GM23338 (cell line): ENCODE data around the gene FNDC3A. TPM values are rescaled to one million over a fixed set of nuclear protein-coding genes. Genes with fewer than 3 reads are reported as not detected.
A peak's percentile ranks its signal among the peaks of the same experiment; 100 is the strongest.

Experiments used
- ATAC-seq: fragments of 200-7000 bp; cut with Tn5 transposase; 3 replicates; pipeline ENCODE4 v1.9.1; 2020
- DNase-seq: peaks from one replicate; pipeline ENCODE4 v3.0.0-alpha.2; 2015; ENCODE audit warnings: low spot score
- H2AFZ ChIP-seq: fragments of 200-600 bp; sonication (generic); 2 replicates; pipeline ENCODE4 v1.8.0; 2016; ENCODE audit warnings: antibody characterized with exemption, mild to moderate bottlenecking, moderate library complexity
- H3F3A ChIP-seq: fragments of 200-600 bp; sonication (generic); replicated peaks from 2 replicates; pipeline ENCODE4 v1.8.0; 2017; ENCODE audit warnings: antibody characterized with exemption, mixed run types, low read depth
- H3K27ac ChIP-seq: fragments of 200-600 bp; sonication (generic); 2 replicates; pipeline ENCODE4 v1.6.1; 2016; ENCODE audit warnings: low read depth
- H3K27me3 ChIP-seq: fragments of 200-600 bp; sonication (generic); 2 replicates; pipeline ENCODE4 v1.8.0; 2016; ENCODE audit warnings: mild to moderate bottlenecking, mixed run types, moderate library complexity; ENCODE audit not compliant: insufficient read depth
- H3K36me3 ChIP-seq: fragments of 200-600 bp; sonication (generic); 2 replicates; pipeline ENCODE4 v1.8.0; 2016; ENCODE audit warnings: mild to moderate bottlenecking; ENCODE audit not compliant: insufficient read depth
- H3K4me1 ChIP-seq: fragments of 200-600 bp; sonication (generic); 2 replicates; pipeline ENCODE4 v1.8.0; 2016; ENCODE audit warnings: mild to moderate bottlenecking, moderate library complexity; ENCODE audit not compliant: insufficient read depth
- H3K4me2 ChIP-seq: fragments of 200-600 bp; sonication (generic); 2 replicates; pipeline ENCODE4 v1.7.1; 2017; ENCODE audit warnings: mixed run types
- H3K4me3 ChIP-seq: fragments of 200-600 bp; sonication (generic); 2 replicates; pipeline ENCODE4 v1.6.1; 2016; ENCODE audit warnings: mixed run types
- H3K79me2 ChIP-seq: fragments of 200-600 bp; sonication (generic); replicated peaks from 2 replicates; pipeline ENCODE4 v1.8.0; 2017; ENCODE audit warnings: mild to moderate bottlenecking; ENCODE audit not compliant: insufficient read depth
- H3K9me2 ChIP-seq: fragments of 200-600 bp; sonication (generic); 2 replicates; pipeline ENCODE4 v1.8.0; 2017; ENCODE audit not compliant: insufficient read depth
- H4K20me1 ChIP-seq: fragments of 200-600 bp; sonication (generic); replicated peaks from 2 replicates; pipeline ENCODE4 v1.8.0; 2017; ENCODE audit warnings: mild to moderate bottlenecking; ENCODE audit not compliant: insufficient read depth
- H3K27ac Mint-ChIP-seq: 2 replicates; pipeline ENCODE4 v1.8.0; 2020; ENCODE audit warnings: inconsistent platforms, mild to moderate bottlenecking, moderate library complexity, mixed read lengths
- H3K27me3 Mint-ChIP-seq: 3 replicates; pipeline ENCODE4 v1.8.0; 2022; ENCODE audit warnings: low read depth, mild to moderate bottlenecking, moderate library complexity, mixed read lengths, inconsistent platforms; ENCODE audit not compliant: insufficient read depth, poor library complexity
- H3K36me3 Mint-ChIP-seq: 3 replicates; pipeline ENCODE4 v1.8.0; 2021; ENCODE audit warnings: low read depth, mild to moderate bottlenecking, inconsistent platforms, moderate library complexity, mixed read lengths
- H3K4me1 Mint-ChIP-seq: 3 replicates; pipeline ENCODE4 v1.8.0; 2020; ENCODE audit warnings: mild to moderate bottlenecking, inconsistent platforms, mixed read lengths
- H3K4me3 Mint-ChIP-seq: 3 replicates; pipeline ENCODE4 v1.8.0; 2021; ENCODE audit warnings: moderate library complexity, mild to moderate bottlenecking, inconsistent platforms, mixed read lengths
- H3K9me3 Mint-ChIP-seq: 3 replicates; pipeline ENCODE4 v1.8.0; 2020; ENCODE audit warnings: moderate library complexity, mild to moderate bottlenecking, inconsistent platforms, mixed read lengths
- CREB1 ChIP-seq: fragments of 250-450 bp; sonication (Bioruptor Pico); IDR thresholded peaks from 2 replicates; pipeline ENCODE4 v1.5.0; 2020; ENCODE audit warnings: low read depth, mild to moderate bottlenecking, moderate library complexity
- CTCF ChIP-seq, 2 experiments: fragments of 200-600 bp in 1 of 2; sonication (generic) in 1 of 2; conservative IDR thresholded peaks; 2 replicates each; pipeline versions ENCODE4 v1.5.1 to v1.6.1; 2016 to 2017; ENCODE audit warnings: antibody characterized with exemption in 2 of 2, low read depth in 2 of 2, mild to moderate bottlenecking in 2 of 2, moderate library complexity in 1 of 2
- ETS1 ChIP-seq: IDR thresholded peaks from 2 replicates; pipeline ENCODE4 v1.6.1; 2016; ENCODE audit warnings: antibody characterized with exemption
- EZH2 ChIP-seq: fragments of 200-600 bp; sonication (generic); IDR thresholded peaks from one replicate; pipeline ENCODE4 v1.8.0; 2017; ENCODE audit warnings: antibody characterized with exemption, mild to moderate bottlenecking, low read depth; ENCODE audit not compliant: unreplicated experiment
- EZH2phosphoT487 ChIP-seq: fragments of 200-600 bp; sonication (generic); IDR thresholded peaks from one replicate; pipeline ENCODE4 v1.8.1; 2018; ENCODE audit warnings: antibody characterized with exemption; ENCODE audit not compliant: unreplicated experiment
- JUNB ChIP-seq: IDR thresholded peaks from one replicate; pipeline ENCODE4 v1.6.1; 2016; ENCODE audit warnings: antibody characterized with exemption; ENCODE audit not compliant: unreplicated experiment
- NANOG ChIP-seq: IDR thresholded peaks from 2 replicates; pipeline ENCODE4 v1.6.1; 2016; ENCODE audit warnings: antibody characterized with exemption, borderline replicate concordance
- POLR2AphosphoS5 ChIP-seq: IDR thresholded peaks from 2 replicates; pipeline ENCODE4 v1.6.1; 2016; ENCODE audit warnings: antibody characterized with exemption, low read depth
- REST ChIP-seq: IDR thresholded peaks from one replicate; pipeline ENCODE4 v1.6.1; 2018; ENCODE audit warnings: antibody characterized with exemption; ENCODE audit not compliant: unreplicated experiment
- STAT1 ChIP-seq: IDR thresholded peaks from one replicate; pipeline ENCODE4 v1.6.1; 2016; ENCODE audit warnings: antibody characterized with exemption; ENCODE audit not compliant: unreplicated experiment
- ZNF114 ChIP-seq: fragments of 250-450 bp; sonication (Bioruptor Pico); IDR thresholded peaks from 2 replicates; pipeline ENCODE4 v1.5.0; 2020; ENCODE audit warnings: mild to moderate bottlenecking, moderate library complexity
- ZNF331 ChIP-seq: fragments of 250-450 bp; sonication (Bioruptor Pico); IDR thresholded peaks from 2 replicates; pipeline ENCODE4 v1.5.0; 2020; ENCODE audit warnings: low read depth, mild to moderate bottlenecking, moderate library complexity
- polyA plus RNA-seq: library from polyadenylated mRNA; unstranded; fragments of >200 nt; fragmentation: Nextera tagmentation; extraction: Ambion mirVana; gene quantifications from 2 replicates; pipeline ENCODE4 v1.2.1, GENCODE V29; 2016
- total RNA-seq: library from RNA; depleted of rRNA; stranded (reverse); fragments of >200 nt; shearing (Covaris generic); gene quantifications from 2 replicates; pipeline ENCODE4 v1.2.3, GENCODE V29; 2014

Gene FNDC3A
- total and polyA plus RNA-seq, 2 experiments from 2014 or later: 10.3 to 31.1 TPM

GRCh38 chr13:48976576-48977285 lies 1.0 kb downstream of the FNDC3A start (continued):
- TF ChIP-seq JUNB (no peak), NANOG (no peak), CREB1 (no peak), CTCF (conservative IDR thresholded peaks at IDR 0.05; ENCODE audit: low read depth in 2 of 2) (no peak), STAT1 (no peak), EZH2phosphoT487 (no peak), ZNF331 (CRISPR knock-in tag) (no peak), POLR2AphosphoS5 (no peak), EZH2 (no peak), ZNF114 (CRISPR knock-in tag) (no peak), REST (no peak), ETS1 (no peak)

GRCh38 chr13:48977286-48977625 lies 1.5 kb downstream of the FNDC3A start:
- Mint-ChIP-seq H3K9me3 (peaks cover 21% of the 10 kb centered on the region), H3K4me1 (peaks cover 42% of the 10 kb centered on the region), H3K4me3 (peak overlapping the region; percentile 93), H3K36me3 (peaks cover 17% of the 10 kb centered on the region), H3K27me3 (peaks cover 6% of the 10 kb centered on the region), H3K27ac (no peak overlapping the region)
- Histone ChIP-seq H4K20me1 (no peaks in the 10 kb centered on the region), H3K27ac (no peak overlapping the region), H3K4me3 (peak overlapping the region; percentile 81), H3K4me1 (peaks cover 48% of the 10 kb centered on the region), H3F3A (peaks cover 3% of the 10 kb centered on the region; the same call in 1 of the 2 replicates), H3K4me2 (peak overlapping the region; percentile 90), H3K27me3 (no peaks in the 10 kb centered on the region), H3K79me2 (peaks cover 52% of the 10 kb centered on the region), H3K36me3 (peaks cover 10% of the 10 kb centered on the region; the same call in 1 of the 2 replicates), H2AFZ (no peak overlapping the region), H3K9me2 (no peaks in the 10 kb centered on the region; the same call in 1 of the 2 replicates)
- DNase-seq (no peak), ATAC-seq (no peak)
- TF ChIP-seq ZNF331 (CRISPR knock-in tag) (no peak), REST (no peak), EZH2 (no peak), STAT1 (no peak), JUNB (no peak), POLR2AphosphoS5 (no peak)
